Psoas muscle (tissue), 8 donors: ENCODE results near the gene SGCD. TPM values are rescaled to one million over a fixed set of nuclear protein-coding genes. Genes with fewer than 3 reads are reported as not detected.

Experiments used
- ATAC-seq, 4 donors: fragments of 200-7000 bp; cut with Tn5 transposase; one replicate each; pipeline ENCODE4 v1.9.1; 2020; ENCODE audit warnings: moderate library complexity in 3 of 4, mild to moderate bottlenecking in 2 of 4
- DNase-seq, 2 donors: peaks; one replicate each; pipeline ENCODE4 v3.0.0-alpha.2; 2020
- H3K27ac ChIP-seq: fragments of 200-600 bp; one replicate; pipeline ENCODE4 v1.8.0; 2022
- H3K27me3 ChIP-seq, 3 donors: fragments of 200-600 bp in 1 of 3; one replicate each; pipeline versions ENCODE4 v1.6.1 to v1.8.0; 2013 to 2022; ENCODE audit warnings: low read length in 2 of 3, mild to moderate bottlenecking in 2 of 3, moderate library complexity in 1 of 3; ENCODE audit not compliant: insufficient read depth in 3 of 3
- H3K36me3 ChIP-seq, 2 donors: fragments of 200-600 bp in 1 of 2; one replicate each; pipeline versions ENCODE4 v1.6.1 to v1.8.0; 2013 to 2022; ENCODE audit warnings: low read depth in 1 of 2, mild to moderate bottlenecking in 1 of 2, moderate library complexity in 1 of 2; ENCODE audit not compliant: insufficient read depth in 1 of 2
- H3K4me1 ChIP-seq: fragments of 200-600 bp; one replicate; pipeline ENCODE4 v1.8.0; 2022
- H3K4me3 ChIP-seq: fragments of 200-600 bp; one replicate; pipeline ENCODE4 v1.8.0; 2022; ENCODE audit warnings: mild to moderate bottlenecking
- H3K9me3 ChIP-seq: fragments of 200-600 bp; one replicate; pipeline ENCODE4 v1.8.0; 2022
- WGBS, 3 donors: extraction: QIAGEN DNeasy Blood & Tissue Kit; methylation state at CpG; one replicate each; pipeline versions ENCODE4 v1.1.6 to v1.1.7; 2013; 5-methylcytosine and 5-hydroxymethylcytosine counted together
- intact Hi-C, 2 donors: fragments of 100-400 bp; cut with DNase I; formaldehyde crosslinking; loops; one replicate each; pipeline versions ENCODE4 v1.11.0 to v1.14.2; 2022
- polyA plus RNA-seq, 3 donors: library from polyadenylated mRNA; stranded (reverse); fragments of 200-250 nt; gene quantifications; one replicate each; pipeline ENCODE4 v1.2.3, GENCODE V29; 2013
- total RNA-seq, 4 donors: library from RNA; stranded (reverse); fragmentation: NEBNext Ultra II Directional in 2 of 4; extraction: Animal tissue kit (Norgen Biotek cat#: 25700) in 2 of 4; gene quantifications; one replicate each; pipeline versions ENCODE4 v1.2.1 to v1.2.4, GENCODE V29; 2021 to 2023
- TF ChIP-seq, protein P1 (sequence below): fragments of 200-600 bp; IDR thresholded peaks from one replicate; pipeline ENCODE4 v1.8.0; 2022; ENCODE audit warnings: antibody characterized with exemption
- donor health status: healthy with polysubstance abuse.
- donor health status: DM: no; HTN: no; CAD: no; lungs with moderate emphysema.
- donor health status: Bipolar disorder and iron deficiency.
- donor health status: healthy.
- donor health status: DM: yes; HTN: yes; CAD: no.
- donor health status: DM: no; HTN: no; CAD: no.
- donor health status: DM: no; HTN: no; CAD: no.
- donor health status: DM: yes; HTN: yes; CAD: no.

Gene SGCD
- total and polyA plus RNA-seq, 7 donors: 13.2 to 51.5 (median 33.2) TPM

DNA sequence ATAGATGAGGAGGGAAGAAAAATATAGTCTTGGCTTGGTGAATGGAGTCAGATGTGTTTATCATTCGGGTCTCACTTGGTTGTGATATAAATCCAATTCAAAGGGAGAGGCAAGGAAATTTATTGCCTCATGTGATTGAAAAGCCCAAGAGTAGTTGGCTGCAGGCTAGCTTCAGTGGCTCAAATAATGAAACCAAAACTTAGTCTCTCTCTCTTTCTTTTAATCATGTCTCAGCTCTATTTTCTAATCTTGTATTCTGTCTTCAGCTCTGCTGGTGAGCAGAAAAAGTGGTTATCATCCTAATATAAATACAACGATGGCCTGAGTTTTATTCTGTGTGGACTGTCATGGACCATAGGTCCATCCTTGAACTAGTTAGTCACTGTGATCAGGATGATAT, 288.9 kb downstream of the SGCD start:
- TF ChIP-seq, protein P1, sequence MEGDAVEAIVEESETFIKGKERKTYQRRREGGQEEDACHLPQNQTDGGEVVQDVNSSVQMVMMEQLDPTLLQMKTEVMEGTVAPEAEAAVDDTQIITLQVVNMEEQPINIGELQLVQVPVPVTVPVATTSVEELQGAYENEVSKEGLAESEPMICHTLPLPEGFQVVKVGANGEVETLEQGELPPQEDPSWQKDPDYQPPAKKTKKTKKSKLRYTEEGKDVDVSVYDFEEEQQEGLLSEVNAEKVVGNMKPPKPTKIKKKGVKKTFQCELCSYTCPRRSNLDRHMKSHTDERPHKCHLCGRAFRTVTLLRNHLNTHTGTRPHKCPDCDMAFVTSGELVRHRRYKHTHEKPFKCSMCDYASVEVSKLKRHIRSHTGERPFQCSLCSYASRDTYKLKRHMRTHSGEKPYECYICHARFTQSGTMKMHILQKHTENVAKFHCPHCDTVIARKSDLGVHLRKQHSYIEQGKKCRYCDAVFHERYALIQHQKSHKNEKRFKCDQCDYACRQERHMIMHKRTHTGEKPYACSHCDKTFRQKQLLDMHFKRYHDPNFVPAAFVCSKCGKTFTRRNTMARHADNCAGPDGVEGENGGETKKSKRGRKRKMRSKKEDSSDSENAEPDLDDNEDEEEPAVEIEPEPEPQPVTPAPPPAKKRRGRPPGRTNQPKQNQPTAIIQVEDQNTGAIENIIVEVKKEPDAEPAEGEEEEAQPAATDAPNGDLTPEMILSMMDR: no peak
- H3K4me3 ChIP-seq: no peak overlapping the region
- no peak for ATAC-seq
- intact Hi-C loops: no loop called here
- no peaks in the 10 kb centered on the region for H3K4me1 ChIP-seq
- WGBS, 3 donors: 82 to 83% (median 83%) methylated on average over 2 of the region's 2 CpGs
- H3K9me3 ChIP-seq: no peaks in the 10 kb centered on the region
- H3K27me3 ChIP-seq: no peaks in the 10 kb centered on the region
- H3K27ac ChIP-seq: no peak overlapping the region
- peaks cover 0 to 2% of the 10 kb centered on the region in 2 donors for H3K36me3 ChIP-seq
- DNase-seq: no peak

DNA sequence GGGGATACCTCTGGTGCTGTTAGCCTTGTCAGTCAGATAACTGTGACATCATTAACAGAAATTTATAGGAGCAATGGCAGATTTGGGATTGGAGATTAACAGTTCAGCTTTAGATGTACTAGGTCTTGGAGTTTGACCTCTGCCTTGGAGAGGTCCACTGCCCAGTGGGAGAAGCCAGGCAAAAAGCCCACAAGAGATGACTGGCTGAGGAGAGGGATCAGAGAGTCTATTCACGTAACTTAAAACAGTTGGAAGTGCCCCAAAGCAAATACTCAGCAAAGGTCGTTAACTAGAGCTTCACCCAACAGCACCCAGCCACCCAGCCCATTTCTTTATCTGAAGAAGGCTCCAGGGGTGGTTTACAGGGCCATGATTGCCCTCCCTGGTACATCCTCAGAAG, 290.5 kb downstream of the SGCD start:
- no peaks in the 10 kb centered on the region for H3K4me1 ChIP-seq
- H3K27ac ChIP-seq: no peak overlapping the region
- intact Hi-C loops: no loop called here
- no peak overlapping the region for H3K4me3 ChIP-seq
- DNase-seq (no peak), ATAC-seq (no peak)
- peaks cover 0 to 2% of the 10 kb centered on the region in 2 donors for H3K36me3 ChIP-seq
- H3K27me3 ChIP-seq: no peaks in the 10 kb centered on the region
- H3K9me3 ChIP-seq: no peaks in the 10 kb centered on the region
- WGBS, 3 donors: 45 to 76% (median 55%) methylated on average over 2 of the region's 2 CpGs
- TF ChIP-seq, protein P1: no peak

DNA sequence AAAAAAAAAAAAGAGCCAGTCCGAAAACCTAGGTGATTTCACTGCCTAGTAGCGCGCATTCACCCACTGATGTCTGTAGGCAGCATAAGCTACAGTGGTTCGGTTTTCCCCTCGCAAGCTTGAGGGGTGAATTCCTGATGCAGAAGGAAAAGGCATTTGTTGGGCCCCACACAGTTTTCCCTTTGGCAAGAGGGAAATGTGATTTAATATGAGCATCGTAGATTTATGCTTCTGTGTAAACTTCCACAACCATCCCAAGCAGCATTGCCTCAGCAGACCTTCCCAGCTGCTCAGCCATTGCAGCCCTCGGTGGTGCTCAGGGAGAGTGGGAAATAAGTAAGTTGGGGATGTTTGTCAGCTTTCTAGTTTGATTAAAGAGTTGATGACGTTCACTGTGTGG, 291.6 kb downstream of the SGCD start:
- Histone ChIP-seq H3K4me1 (no peaks in the 10 kb centered on the region), H3K27me3 (no peaks in the 10 kb centered on the region), H3K4me3 (no peak overlapping the region), H3K9me3 (no peaks in the 10 kb centered on the region), H3K27ac (no peak overlapping the region), H3K36me3 (peaks cover 0 to 2% of the 10 kb centered on the region in 2 donors)
- ATAC-seq (no peak), DNase-seq (no peak)
- intact Hi-C loops: no loop called here
- WGBS, 3 donors: 87 to 92% (median 90%) methylated on average over 8 of the region's 8 CpGs
- TF ChIP-seq, protein P1: no peak

DNA sequence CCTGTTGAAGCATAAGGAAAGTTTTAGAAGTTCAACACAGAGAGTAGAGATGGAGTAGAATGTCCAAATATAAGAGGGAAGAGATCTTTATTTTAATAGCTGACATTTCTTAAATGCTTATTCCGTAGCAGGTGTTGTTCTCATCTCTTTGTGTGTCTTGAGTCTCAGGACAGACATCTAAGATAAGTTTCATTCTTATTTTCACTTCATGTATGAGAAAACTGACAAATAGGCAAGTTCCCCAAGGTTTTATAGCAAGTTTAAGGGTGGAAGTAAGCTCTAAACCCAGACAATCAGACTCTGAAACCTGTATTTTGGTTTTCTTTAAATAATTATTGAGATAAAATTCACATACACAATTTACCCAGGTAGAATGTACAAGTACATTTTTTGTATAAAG, 294.8 kb downstream of the SGCD start:
- no peaks in the 10 kb centered on the region for H3K27me3 ChIP-seq
- WGBS, 3 donors: 76 to 95% (median 80%) methylated on average over 1 of the region's 1 CpG
- no peaks in the 10 kb centered on the region for H3K4me1 ChIP-seq
- DNase-seq (no peak), ATAC-seq (no peak)
- TF ChIP-seq, protein P1: no peak
- intact Hi-C loops: no loop called here
- no peak overlapping the region for H3K27ac ChIP-seq
- peaks cover 0 to 2% of the 10 kb centered on the region in 2 donors for H3K36me3 ChIP-seq
- H3K9me3 ChIP-seq: no peaks in the 10 kb centered on the region
- no peak overlapping the region for H3K4me3 ChIP-seq

DNA sequence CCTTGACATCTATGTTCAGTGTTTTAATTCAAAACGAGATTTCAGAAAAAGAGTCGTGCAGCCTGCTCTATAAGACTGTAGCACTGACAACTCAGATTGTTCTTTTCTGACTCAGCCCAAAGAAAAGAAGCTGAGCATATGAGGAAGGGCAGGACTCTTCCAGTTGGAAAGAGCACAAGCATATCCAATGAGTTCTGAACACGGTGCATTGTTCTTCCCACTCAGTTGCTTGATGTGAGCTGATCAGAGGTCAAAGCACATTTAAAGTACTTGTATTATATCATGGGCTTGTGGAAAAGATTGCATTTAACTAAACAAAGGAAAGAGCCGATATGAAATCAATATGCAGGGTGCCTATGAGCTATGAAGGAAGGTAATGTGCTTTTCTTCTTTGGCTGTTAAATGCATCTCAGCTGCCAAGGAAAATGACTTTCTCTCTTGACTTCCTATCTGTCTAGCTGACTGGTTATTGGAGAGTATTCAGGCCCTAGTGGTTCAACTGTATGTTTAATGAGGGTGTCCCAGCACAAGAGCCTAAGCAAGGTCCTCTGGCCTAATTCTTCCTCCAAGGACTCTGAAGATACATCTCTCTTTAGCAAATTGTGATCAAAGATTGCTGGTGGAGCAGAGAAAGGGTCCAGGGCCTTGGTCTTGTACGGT, 296.5 kb downstream of the SGCD start:
- H3K27ac ChIP-seq: no peak overlapping the region
- WGBS, 3 donors: 62 to 75% (median 68%) methylated on average over 5 of the region's 5 CpGs

More for the DNA sequence above, 296.5 kb downstream of the SGCD start:
- ATAC-seq (peak in 2 of 4 donors; percentile 17 to 40), DNase-seq (no peak)
- no peaks in the 10 kb centered on the region for H3K4me1 ChIP-seq
- H3K9me3 ChIP-seq: no peaks in the 10 kb centered on the region
- H3K36me3 ChIP-seq: peaks cover 0 to 2% of the 10 kb centered on the region in 2 donors
- no peaks in the 10 kb centered on the region for H3K27me3 ChIP-seq
- H3K4me3 ChIP-seq: no peak overlapping the region
- intact Hi-C loops: no loop called here
- TF ChIP-seq, protein P1: no peak
